ENCODE data around the gene CDC42BPB.

The CDC42BPB gene

DNA sequence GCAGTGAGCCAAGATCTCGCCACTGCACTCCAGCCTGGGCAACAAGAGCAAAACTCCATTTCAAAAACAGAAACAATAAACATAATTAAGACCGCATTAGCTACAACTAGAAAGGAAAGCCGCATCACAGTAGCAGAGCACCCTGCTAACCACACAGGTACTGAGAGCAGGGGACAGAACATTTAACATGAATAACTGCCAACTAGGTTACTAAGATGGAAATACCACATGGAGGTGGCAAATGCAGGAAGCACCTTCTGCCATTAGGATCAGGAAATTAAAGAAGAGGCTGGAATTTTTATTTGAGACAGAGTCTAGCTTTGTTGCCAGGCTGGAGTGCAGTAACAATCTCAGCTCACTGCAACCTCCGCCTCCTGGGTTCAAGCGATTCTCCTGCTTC, 41.9 kb downstream of the CDC42BPB start:
- no peak for DNase-seq

- peak; percentile 62 for DNase-seq
Observed at GRCh38 chr14:103014466-103015228, 42.7 kb downstream of the CDC42BPB start.

DNA sequence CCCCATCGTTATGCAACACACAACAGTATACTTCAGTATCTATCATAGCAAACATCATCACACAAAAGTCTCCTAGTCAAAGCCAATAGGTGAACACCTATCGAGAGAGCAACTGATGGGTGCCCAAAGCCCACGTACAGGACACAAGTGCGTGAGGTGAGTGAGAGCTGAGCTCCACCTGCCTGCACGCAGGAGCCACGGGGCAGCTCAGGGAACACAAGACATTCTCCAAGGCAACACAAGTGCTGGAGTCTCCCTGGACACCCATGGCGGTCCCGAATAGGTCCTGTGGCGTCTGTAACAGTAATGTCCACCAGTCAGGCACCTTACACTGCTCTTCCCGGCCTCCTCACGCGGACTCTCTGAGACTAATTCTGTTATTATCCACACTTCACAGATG, 44.3 kb downstream of the CDC42BPB start:
- no peak for DNase-seq

DNA sequence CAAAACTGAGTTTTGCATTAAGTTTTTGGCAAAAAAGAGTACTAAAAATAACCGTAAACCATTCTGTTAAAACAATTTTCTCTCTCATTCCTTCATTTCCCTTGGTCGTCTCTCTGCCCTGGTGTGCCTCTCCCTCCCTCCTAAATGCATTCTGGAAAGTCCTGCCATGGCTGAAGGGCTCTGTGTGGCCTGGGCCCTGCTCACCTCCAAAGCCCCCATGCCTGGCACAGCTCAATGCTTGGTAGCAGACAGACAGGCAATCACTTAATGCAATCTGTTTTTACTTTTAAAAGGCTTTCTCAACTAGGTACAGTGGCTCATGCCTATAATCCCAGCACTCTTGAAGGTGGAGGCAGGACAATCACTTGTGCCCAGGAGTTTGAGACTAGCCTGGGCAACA, 47.8 kb downstream of the CDC42BPB start:
- no peak for DNase-seq

- DNase-seq, result no peak
Observed at GRCh38 chr14:103008768-103009357, 48.5 kb downstream of the CDC42BPB start.

DNA sequence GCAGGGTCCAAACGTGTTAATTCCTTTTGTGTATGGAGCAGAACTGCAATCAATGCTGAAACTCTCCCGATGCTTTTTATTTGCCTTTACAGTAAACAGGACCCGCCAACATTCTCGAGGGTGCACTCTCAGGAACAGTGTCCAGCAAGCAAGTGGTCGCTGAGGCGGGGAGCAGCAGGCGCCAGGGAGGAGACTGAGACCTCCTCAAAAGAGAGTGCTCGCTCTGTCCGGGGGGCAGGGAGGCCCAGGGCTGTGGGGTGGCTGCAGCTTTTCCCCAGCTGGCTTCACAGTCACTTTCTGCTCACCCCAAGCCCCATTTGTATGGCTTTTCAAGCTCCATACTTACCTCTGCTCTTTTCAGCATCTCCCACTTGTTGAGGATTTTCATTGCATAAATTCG, 49.2 kb downstream of the CDC42BPB start:
- DNase-seq, result no peak

DNA sequence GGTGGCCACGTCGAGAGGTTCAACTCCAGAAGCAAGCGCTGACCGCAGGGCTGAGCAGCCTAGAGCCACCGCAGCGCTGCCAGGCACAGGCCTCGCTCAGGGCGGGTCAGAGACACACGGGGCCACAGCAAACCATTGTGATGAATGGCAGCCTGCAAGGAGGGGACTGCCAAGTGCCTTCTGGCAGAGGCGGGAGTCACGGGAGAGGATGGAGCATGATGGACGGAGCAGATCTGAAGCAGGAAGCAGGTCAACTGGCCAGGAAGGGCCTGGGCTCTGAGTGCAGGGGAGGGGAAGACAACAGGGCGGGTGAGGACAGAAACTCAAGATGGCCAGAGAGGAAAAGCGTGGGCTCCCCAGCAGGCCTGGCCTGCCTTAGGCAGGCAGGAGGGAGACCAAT, 49.8 kb downstream of the CDC42BPB start:
- no peak for DNase-seq

- no peak for DNase-seq
Observed at GRCh38 chr14:103006991-103007520, 50.3 kb downstream of the CDC42BPB start.

- DNase-seq, result no peak
Observed at GRCh38 chr14:103006106-103006505, 51.2 kb downstream of the CDC42BPB start.

DNA sequence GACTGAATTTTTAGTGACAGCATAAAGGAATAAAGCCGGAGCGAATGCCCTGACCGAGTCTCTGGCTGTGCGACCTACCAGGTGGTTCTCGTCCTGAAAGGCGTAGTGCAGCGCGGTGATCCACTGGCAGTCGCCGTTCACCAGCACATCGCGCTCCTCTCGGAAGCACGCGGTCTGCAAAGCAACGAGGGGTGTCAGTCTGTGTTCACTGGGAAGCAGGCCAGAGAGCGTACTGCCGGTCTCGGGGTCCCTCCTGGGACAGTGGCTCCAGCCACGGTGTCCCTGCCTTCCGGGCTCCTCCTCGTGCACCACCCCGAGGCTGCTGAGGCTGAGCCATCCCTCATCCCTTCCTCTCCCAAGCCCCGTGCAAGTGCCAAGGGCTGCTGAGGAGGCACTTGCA, 53.5 kb downstream of the CDC42BPB start:
- DNase-seq, result no peak

- DNase-seq, result no peak
Observed at GRCh38 chr14:103003351-103003615, 54.1 kb downstream of the CDC42BPB start.

DNA sequence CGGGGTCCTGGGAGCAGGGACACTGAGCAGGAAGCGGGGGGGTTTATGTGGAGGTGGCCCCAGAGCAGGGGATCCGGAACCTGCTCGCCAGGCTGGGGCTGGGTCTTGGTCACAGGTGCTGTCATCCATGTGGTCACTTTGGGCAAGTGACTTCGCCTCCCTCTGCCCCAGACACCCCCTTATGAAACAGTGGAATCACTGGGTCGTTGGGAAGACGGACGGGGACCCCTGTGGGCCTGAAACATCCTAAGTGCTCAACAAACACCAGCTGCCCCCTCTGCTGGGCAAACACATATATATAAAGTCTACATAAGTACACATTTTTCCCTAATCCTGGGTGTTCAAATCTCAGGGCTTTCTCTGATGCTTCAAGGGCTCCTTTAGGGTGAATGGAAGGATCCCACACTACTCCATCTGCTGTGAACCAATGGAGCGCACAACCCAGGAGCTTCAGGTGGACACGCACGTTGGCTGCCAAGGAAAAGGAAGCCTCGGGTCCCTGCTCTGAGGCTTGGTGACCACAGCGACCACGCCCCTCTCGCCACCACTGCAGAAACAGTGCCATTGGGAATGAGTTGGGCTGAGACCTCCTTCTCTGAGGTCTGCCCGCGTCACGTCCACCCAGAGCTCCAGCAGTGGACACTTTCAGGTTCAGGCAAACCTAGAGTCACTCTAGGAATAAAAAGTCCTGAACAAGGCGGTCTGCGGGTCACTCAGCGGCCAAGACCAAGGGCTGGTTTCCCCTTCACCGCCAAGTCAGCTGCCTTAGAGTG, 54.6 kb downstream of the CDC42BPB start:
- no peak for DNase-seq

- no peak for DNase-seq
Observed at GRCh38 chr14:103001651-103002396, 55.5 kb downstream of the CDC42BPB start.

DNA sequence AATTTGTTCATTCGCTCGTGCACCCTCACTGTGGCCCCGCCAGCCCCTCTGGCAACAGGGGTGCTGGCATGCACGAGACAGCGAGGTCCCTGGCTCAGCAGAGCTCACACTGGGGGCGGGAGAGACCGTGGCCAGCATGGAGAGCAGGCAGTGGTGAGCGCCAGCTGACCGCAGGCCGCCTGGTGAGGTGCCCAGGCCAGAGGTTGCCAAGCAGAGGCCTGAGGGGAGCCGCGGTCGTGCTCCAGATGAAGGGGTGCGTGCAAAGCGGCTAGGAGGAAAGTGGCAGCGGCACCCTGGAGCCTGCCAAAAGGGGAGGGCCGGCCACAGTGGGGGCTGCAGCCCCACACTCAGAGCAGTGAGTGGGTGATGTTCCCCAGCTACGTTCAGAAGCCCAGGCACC, 56.1 kb downstream of the CDC42BPB start:
- DNase-seq, result no peak

- no peak for DNase-seq
Observed at GRCh38 chr14:103000291-103000921, 56.9 kb downstream of the CDC42BPB start.

DNA sequence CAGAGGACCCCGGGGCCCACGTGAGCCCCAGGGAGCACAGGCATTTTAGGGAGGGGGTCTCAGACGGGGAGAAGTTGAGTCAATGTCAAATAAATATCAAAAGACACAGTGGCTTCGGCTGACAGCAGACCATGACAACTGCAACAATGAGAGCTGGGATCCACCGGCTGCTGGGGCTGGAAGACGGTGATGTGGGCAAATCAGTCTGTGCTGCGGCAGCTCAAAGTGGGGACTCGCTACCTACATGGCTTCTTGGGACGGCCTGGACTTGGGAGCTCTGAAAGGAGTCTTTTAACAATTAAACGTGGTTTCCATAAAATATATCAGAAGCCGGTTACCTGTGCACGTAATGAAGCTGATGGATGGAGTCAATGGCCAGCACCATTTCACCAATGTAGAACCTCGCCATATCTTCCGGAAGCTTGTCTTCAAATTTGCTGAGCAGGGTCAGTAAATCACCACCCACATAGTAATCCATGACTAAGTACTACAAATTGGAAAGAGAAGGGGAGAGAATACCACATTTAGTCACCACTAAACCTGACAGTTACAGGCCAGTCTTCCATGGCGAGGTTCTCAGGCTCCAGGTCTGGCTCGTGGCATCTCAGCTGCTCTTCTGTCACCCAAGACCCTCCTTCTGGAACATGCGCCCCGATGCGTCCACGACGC, 58.0 kb downstream of the CDC42BPB start:
- no peak for DNase-seq

DNA sequence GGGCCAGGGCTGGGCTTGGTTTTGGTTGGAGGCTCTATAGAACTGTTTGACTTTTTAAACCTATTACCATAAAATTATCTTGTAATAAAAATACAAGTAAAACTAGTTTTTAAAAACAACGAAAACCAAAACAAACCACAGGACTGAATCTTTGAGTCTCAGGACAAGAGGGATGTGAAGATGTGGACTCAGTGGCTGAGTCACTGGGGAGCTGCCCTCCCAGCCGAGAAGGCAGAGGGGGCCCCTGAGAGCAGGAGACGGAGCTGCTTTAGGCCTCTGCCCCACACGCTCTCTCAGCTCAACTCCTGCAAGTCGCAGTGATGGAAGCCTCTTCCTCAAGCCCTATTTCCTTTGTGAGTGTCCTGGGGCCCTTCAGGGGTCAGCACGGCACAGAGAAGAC, 59.0 kb downstream of the CDC42BPB start:
- DNase-seq, result no peak

DNA sequence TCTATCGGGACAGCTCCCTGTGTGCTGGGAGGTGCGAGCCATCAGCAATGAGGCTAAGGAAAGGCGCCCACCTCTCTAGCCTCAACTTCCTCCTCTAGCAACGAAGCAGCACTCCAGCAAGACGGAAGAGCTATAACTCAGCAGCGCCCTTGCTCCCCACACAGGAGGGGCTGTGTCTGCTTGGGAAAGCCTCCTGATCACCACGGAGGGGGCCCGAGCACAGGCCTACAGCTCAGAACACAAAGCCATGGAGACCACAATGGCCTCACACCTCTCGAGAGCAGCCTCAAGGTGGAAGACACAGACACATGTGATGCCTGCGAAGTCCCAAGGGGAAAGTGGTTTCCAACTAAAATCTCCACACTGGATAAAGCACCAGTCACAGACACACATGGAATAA, 60.4 kb downstream of the CDC42BPB start:
- DNase-seq, result no peak

DNA sequence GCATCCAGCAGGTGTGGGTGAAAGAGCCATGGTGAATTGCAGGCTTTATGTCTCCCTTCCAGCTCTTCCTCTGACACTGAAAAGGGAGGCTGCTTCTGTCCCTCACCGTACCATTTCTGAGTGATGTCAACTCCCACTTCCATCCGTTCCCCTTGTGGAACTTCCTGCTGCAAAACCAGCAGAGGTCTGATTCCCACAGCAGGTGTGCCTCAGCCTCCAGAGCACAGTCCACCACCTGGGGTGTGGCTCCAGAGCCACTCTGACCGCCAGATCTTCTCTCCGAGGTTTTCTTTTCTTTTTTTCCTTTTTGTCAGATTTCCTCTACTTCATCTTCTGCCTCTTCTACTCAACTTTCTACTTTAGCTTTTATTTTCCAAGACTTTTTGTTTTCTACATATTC, 62.7 kb downstream of the CDC42BPB start:
- DNase-seq, result no peak

DNA sequence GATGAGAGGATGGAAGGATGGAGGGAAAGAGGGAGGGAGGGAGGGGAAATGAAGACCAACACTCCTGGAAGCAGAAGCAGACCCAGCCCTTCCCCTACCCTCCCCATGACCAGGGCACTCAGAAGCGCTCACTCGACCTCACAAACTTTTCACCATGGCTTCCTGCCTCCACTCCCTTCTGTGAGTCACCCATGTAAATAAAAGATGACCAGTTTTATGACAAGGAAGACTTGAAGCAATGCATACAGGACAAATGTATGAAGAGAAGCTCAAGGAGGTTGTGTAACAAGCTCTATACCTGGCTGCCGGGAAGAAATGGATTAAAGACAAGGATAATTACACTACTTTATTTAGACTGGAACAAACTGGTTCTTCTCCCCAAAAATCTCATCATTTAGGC, 63.8 kb downstream of the CDC42BPB start:
- no peak for DNase-seq

GRCh38 chr14:102991376-102991775, 66.0 kb downstream of the CDC42BPB start:
- no peak for DNase-seq

- no peak for DNase-seq
Observed at GRCh38 chr14:102988054-102988453, 69.3 kb downstream of the CDC42BPB start.
